Suprapubic skin (tissue), 3 donors: Measurements from ENCODE around the gene TECPR1.

Source experiments
- POLR2A ChIP-seq, 2 donors: fragments of 450-650 bp; IDR thresholded peaks; one replicate each; pipeline ENCODE4 v1.6.1; 2017; ENCODE audit warnings: antibody characterized with exemption in 2 of 2, mild to moderate bottlenecking in 2 of 2, moderate library complexity in 2 of 2
- TF ChIP-seq, protein P1 (sequence below), 2 donors: fragments of 200-600 bp in 1 of 2; fragments of 450-650 bp in 1 of 2; sonication (generic) in 1 of 2; IDR thresholded peaks; one replicate each; pipeline ENCODE4 v1.5.1; 2016 to 2019; ENCODE audit warnings: antibody characterized with exemption in 2 of 2, mild to moderate bottlenecking in 1 of 2, moderate library complexity in 1 of 2

DNA sequence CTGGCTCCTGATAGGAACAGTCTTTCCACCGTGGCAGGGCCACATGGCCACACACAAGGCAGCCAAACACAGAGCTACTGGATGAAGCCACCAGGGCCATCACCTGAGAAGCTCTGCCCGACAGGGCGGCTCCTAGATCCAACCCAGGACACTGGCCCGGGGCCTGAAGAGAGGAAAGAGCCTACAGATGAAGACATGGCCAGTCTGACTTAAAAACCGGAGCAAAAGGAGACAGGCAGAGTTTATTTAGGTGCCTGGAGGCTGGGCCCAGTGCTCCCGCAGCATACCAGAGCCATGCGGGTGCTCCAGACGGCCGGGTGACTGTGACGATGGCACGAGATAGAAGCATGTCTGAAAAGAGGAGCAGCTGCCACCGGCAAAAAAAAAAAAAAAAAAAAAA lies 3.9 kb downstream of the TECPR1 start:
- TF ChIP-seq, protein P1, sequence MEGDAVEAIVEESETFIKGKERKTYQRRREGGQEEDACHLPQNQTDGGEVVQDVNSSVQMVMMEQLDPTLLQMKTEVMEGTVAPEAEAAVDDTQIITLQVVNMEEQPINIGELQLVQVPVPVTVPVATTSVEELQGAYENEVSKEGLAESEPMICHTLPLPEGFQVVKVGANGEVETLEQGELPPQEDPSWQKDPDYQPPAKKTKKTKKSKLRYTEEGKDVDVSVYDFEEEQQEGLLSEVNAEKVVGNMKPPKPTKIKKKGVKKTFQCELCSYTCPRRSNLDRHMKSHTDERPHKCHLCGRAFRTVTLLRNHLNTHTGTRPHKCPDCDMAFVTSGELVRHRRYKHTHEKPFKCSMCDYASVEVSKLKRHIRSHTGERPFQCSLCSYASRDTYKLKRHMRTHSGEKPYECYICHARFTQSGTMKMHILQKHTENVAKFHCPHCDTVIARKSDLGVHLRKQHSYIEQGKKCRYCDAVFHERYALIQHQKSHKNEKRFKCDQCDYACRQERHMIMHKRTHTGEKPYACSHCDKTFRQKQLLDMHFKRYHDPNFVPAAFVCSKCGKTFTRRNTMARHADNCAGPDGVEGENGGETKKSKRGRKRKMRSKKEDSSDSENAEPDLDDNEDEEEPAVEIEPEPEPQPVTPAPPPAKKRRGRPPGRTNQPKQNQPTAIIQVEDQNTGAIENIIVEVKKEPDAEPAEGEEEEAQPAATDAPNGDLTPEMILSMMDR (IDR thresholded peaks at IDR 0.05), result no peak
- TF ChIP-seq POLR2A (IDR thresholded peaks at IDR 0.05), result no peak
